ENCODE measurements around the gene CNGA2.

CNGA2 gene

DNA sequence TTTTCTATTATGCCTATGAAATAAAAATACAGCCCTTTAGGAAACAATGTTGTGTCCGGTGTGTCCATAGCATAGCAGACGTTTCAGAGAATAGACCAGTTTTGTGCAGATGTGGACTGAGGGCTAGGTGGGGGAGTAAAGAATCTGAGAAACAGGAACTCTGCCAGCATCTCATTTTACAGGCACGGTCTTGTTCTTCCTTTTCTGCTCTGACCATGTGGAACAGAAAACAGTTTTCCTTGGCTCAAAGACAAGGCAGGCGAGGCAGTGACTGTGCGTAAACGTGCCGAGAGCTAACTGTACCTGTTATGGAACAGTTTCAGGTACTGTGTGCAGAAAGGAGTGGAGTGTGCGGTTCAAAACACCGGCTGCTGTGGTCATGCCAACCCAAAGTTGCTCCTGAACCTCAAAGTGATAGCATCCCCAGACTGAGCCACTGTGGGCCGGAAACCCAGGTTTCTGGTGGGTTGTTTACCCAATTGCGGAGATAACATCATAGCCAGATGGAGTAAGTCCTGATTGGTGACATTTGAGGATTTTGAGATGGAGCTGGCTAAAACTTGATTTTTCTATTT, 20.2 kb downstream of the CNGA2 start:
- no peak for DNase-seq

GRCh38 chrX:151759041-151759708, 24.6 kb downstream of the CNGA2 start:
- no peak for DNase-seq

DNA sequence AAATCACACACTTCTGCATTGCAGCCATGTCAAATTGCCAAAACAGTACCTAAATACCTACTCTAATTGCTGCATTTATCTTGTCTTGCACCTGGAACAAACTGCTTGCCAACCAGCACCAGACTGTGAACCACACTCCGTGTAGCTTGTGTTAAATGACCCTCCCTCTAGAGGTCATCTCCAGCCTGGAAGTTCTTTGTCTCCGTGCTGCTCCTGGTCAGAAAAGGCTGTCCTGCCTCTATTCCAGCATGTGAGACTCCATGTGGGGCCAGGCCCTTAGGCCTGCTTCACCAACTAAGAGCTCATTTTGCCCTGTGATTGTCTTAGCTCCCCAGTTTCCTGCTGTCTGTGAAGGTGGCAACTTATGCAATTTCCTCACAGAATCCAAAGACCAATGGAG, 28.3 kb downstream of the CNGA2 start:
- no peak for DNase-seq

- no peak for DNase-seq
Observed at GRCh38 chrX:151763711-151764110, 29.2 kb downstream of the CNGA2 start.

- DNase-seq, result no peak
Observed at GRCh38 chrX:151765026-151765425, 30.5 kb downstream of the CNGA2 start.

DNA sequence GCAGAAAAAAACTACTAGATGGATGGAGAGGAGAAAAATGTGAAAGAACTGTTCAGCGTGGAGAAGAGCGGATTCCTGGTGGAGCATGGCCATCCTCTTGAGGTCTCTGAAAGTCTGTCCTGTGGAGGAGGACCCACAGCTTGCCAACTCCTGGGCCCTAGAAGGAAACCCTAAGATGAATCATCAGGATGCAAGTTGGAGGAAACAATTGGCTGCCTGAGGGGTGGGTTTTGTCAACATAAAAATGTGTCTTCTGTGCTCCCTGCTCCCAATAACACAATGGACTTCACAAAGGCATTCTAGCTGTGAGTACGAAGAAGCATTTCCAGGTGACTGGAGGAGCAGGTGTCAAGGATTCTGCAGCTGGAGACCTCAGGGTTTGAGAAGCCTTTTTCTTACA, 37.2 kb downstream of the CNGA2 start:
- no peak for DNase-seq

- DNase-seq, result no peak
Observed at GRCh38 chrX:151773434-151773833, 38.9 kb downstream of the CNGA2 start.

GRCh38 chrX:151774421-151774820, 39.9 kb downstream of the CNGA2 start:
- no peak for DNase-seq

DNA sequence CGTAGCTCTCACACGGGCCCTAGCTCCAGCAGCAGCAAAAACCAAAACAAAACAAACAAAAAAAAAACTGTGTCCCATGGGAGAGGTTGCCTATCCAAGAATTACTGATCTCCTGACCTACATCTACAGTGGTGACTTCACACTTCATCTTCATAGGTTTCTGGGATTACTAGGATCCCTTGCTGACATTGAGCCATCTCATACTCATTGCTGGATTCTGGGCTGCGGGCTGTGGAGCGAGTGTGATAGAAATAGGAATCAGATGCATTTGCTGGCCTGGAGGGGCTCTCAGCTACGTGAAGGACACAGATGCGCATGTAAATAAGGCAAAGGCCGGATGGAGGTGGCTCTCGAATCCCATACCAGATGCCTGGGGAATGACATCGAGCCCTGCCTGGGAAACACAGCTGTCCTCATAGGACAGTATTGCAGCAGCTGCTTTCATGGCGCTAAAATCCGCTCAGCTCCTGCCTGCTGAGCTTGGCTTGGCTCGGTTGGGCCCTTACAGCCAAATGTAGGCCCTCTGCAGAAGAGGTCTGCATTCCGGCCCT, 41.7 kb downstream of the CNGA2 start:
- no peak for DNase-seq

GRCh38 chrX:151776936-151777335, 42.4 kb downstream of the CNGA2 start:
- DNase-seq, result no peak

GRCh38 chrX:151779258-151779657, 44.7 kb downstream of the CNGA2 start:
- no peak for DNase-seq

GRCh38 chrX:151780621-151781020, 46.1 kb downstream of the CNGA2 start:
- no peak for DNase-seq

GRCh38 chrX:151789179-151789800, 54.7 kb downstream of the CNGA2 start:
- no peak for DNase-seq

GRCh38 chrX:151790481-151791160, 56.1 kb downstream of the CNGA2 start:
- no peak for DNase-seq

- DNase-seq, result no peak
Observed at GRCh38 chrX:151791961-151792360, 57.4 kb downstream of the CNGA2 start.

- no peak for DNase-seq
Observed at GRCh38 chrX:151792505-151792904, 58.0 kb downstream of the CNGA2 start.

- no peak for DNase-seq
Observed at GRCh38 chrX:151793886-151794285, 59.3 kb downstream of the CNGA2 start.

Measured in NCI-H2081 (cell line).